Naive thymus-derived CD4-positive, alpha-beta T cell (primary cell): ENCODE results near the gene SPRR3. TPM values are rescaled to one million over a fixed set of nuclear protein-coding genes. Genes with fewer than 3 reads are reported as not detected.

Source experiments
- ATAC-seq: fragments of 150-1000 bp; cut with Tn5 transposase; 2 replicates; pipeline ENCODE4 v1.10.0; 2021; ENCODE audit warnings: mild to moderate bottlenecking, moderate library complexity
- CTCF ChIA-PET: fragments of 350-600 bp; sonication (Branson Sonifier 250); formaldehyde crosslinking; loops from one replicate; lab custom pipeline; 2021; ENCODE audit warnings: antibody characterized with exemption; lab: Charles Lee
- POLR2A ChIA-PET: fragments of 350-600 bp; sonication (Branson Sonifier 250); formaldehyde crosslinking; loops from one replicate; lab custom pipeline; 2021; ENCODE audit warnings: antibody characterized with exemption, inconsistent platforms; lab: Charles Lee
- DNase-seq, 9 donors: peaks; one replicate each; pipeline versions ENCODE4 v3.0.0 to v3.0.0-alpha.2; 2020 to 2022; ENCODE audit warnings: mixed read lengths in 1 of 9
- H3K27ac ChIP-seq: one replicate; pipeline ENCODE4 v1.7.0; 2013; ENCODE audit warnings: mild to moderate bottlenecking, low read depth, low read length, moderate library complexity
- H3K27me3 ChIP-seq, 2 donors: one replicate each; pipeline ENCODE4 v1.7.0; 2013; ENCODE audit warnings: low read length in 2 of 2, mild to moderate bottlenecking in 2 of 2, moderate library complexity in 2 of 2; ENCODE audit not compliant: control insufficient read depth in 2 of 2, insufficient read depth in 2 of 2
- H3K36me3 ChIP-seq, 3 experiments: 1 replicate in 2 of 3; 2 replicates in 1 of 3; pipeline ENCODE4 v1.7.0; 2013; ENCODE audit warnings: low read length in 3 of 3, mild to moderate bottlenecking in 3 of 3, moderate library complexity in 1 of 3; ENCODE audit not compliant: insufficient read depth in 3 of 3, control insufficient read depth in 2 of 3
- H3K4me1 ChIP-seq, 2 donors: one replicate each; pipeline ENCODE4 v1.7.0; 2013; ENCODE audit warnings: low read length in 2 of 2, mild to moderate bottlenecking in 2 of 2, moderate library complexity in 1 of 2; ENCODE audit not compliant: control insufficient read depth in 2 of 2, insufficient read depth in 2 of 2
- H3K4me3 ChIP-seq: 2 replicates; pipeline ENCODE4 v1.7.0; 2013; ENCODE audit warnings: mild to moderate bottlenecking, low read length
- H3K9me3 ChIP-seq, 3 experiments: 1 replicate in 2 of 3; 2 replicates in 1 of 3; pipeline ENCODE4 v1.7.0; 2013; ENCODE audit warnings: low read length in 3 of 3; ENCODE audit not compliant: control insufficient read depth in 2 of 3
- H3K27ac Mint-ChIP-seq, 9 donors: one replicate each; pipeline ENCODE4 v1.8.0; 2020 to 2022; ENCODE audit warnings: mixed read lengths in 9 of 9, mild to moderate bottlenecking in 8 of 9, moderate library complexity in 5 of 9, inconsistent platforms in 2 of 9
- H3K27me3 Mint-ChIP-seq, 5 donors: one replicate each; pipeline ENCODE4 v1.8.0; 2021 to 2022; ENCODE audit warnings: mixed read lengths in 5 of 5, mild to moderate bottlenecking in 1 of 5
- H3K36me3 Mint-ChIP-seq, 5 donors: one replicate each; pipeline ENCODE4 v1.8.0; 2020 to 2022; ENCODE audit warnings: mixed read lengths in 5 of 5, mild to moderate bottlenecking in 3 of 5, inconsistent platforms in 1 of 5
- H3K4me1 Mint-ChIP-seq, 7 donors: one replicate each; pipeline ENCODE4 v1.8.0; 2020 to 2022; ENCODE audit warnings: mixed read lengths in 7 of 7, mild to moderate bottlenecking in 3 of 7, inconsistent platforms in 1 of 7
- H3K4me3 Mint-ChIP-seq, 10 donors: one replicate each; pipeline ENCODE4 v1.8.0; 2020 to 2022; ENCODE audit warnings: mild to moderate bottlenecking in 10 of 10, mixed read lengths in 10 of 10, moderate library complexity in 6 of 10, inconsistent platforms in 2 of 10
- H3K9me3 Mint-ChIP-seq, 11 donors: one replicate each; pipeline ENCODE4 v1.8.0; 2020 to 2022; ENCODE audit warnings: mixed read lengths in 11 of 11, mild to moderate bottlenecking in 4 of 11, inconsistent platforms in 1 of 11, moderate library complexity in 1 of 11
- intact Hi-C, 2 donors: fragments of 100-400 bp; cut with micrococcal nuclease; formaldehyde crosslinking; loops; one replicate each; pipeline ENCODE4 v1.15.1; 2023
- polyA plus RNA-seq, 2 donors: library from polyadenylated mRNA; unstranded; fragments of 300-500 nt; fragmentation: Illumina TruSeq; gene quantifications; one replicate each; pipeline ENCODE4 v1.2.3, GENCODE V29; 2021
- total RNA-seq, 6 experiments: library from RNA in 5 of 6; stranded (reverse) in 5 of 6; gene quantifications; 1 replicate in 5 of 6; 2 replicates in 1 of 6; pipeline ENCODE4 v1.2.3 and lab custom pipeline; 2021 to 2026

SPRR3 gene
- total RNA-seq, result not detected
- not detected for polyA plus RNA-seq
- total RNA-seq (lab: John Stamatoyannopoulos, UW), result not detected

- H3K36me3 Mint-ChIP-seq, result no peaks in the 10 kb centered on the region
- peaks cover 0 to 8% (median 0%) of the 10 kb centered on the region in 11 donors for H3K9me3 Mint-ChIP-seq
- POLR2A ChIA-PET, result no interaction called here
- Histone ChIP-seq H3K27me3 (no peaks in the 10 kb centered on the region), H3K36me3 (no peaks in the 10 kb centered on the region), H3K4me3 (no peak within 1 kb of the TSS), H3K9me3 (no peaks in the 10 kb centered on the region), H3K4me1 (no peaks in the 10 kb centered on the region), H3K27ac (no peak within 1 kb of the TSS)
- intact Hi-C loops, result no loop called here
- H3K4me1 Mint-ChIP-seq, result peaks cover 0 to 2% (median 0%) of the 10 kb centered on the region in 7 donors
- H3K27ac Mint-ChIP-seq, result no peak within 1 kb of the TSS
- DNase-seq (no peak), ATAC-seq (no peak)
- H3K27me3 Mint-ChIP-seq, result peaks cover 3 to 28% (median 21%) of the 10 kb centered on the region in 5 donors
- H3K4me3 Mint-ChIP-seq, result no peak within 1 kb of the TSS
- CTCF ChIA-PET, result no interaction called here
Observed at GRCh38 chr1:153001382-153001781, at the start of gene SPRR3. SPRR3 (plus strand) TSS chr1:153001749; CDS start chr1:153003021, 1,272 bp downstream.

- POLR2A ChIA-PET, result no interaction called here
Observed at GRCh38 chr1:152953761-152954160, 47.8 kb upstream of the SPRR3 start.

GRCh38 chr1:152954436-152954835 lies 47.1 kb upstream of the SPRR3 start:
- POLR2A ChIA-PET, result no interaction called here
- DNase-seq (no peak), ATAC-seq (no peak)
- intact Hi-C loops, result no loop called here
- H3K4me3 Mint-ChIP-seq, result no peak overlapping the region
- H3K27ac ChIP-seq, result no peak overlapping the region
- H3K4me3 ChIP-seq, result no peak overlapping the region
- H3K36me3 ChIP-seq, result no peaks in the 10 kb centered on the region
- H3K27ac Mint-ChIP-seq, result no peak overlapping the region
- CTCF ChIA-PET, result no interaction called here
- H3K4me1 Mint-ChIP-seq, result peaks cover 0 to 2% (median 0%) of the 10 kb centered on the region in 7 donors
- no peaks in the 10 kb centered on the region for H3K27me3 ChIP-seq
- H3K9me3 Mint-ChIP-seq, result no peaks in the 10 kb centered on the region
- H3K9me3 ChIP-seq, result no peaks in the 10 kb centered on the region
- no peaks in the 10 kb centered on the region for H3K36me3 Mint-ChIP-seq
- H3K4me1 ChIP-seq, result no peaks in the 10 kb centered on the region
- peaks cover 0 to 28% (median 24%) of the 10 kb centered on the region in 5 donors for H3K27me3 Mint-ChIP-seq

More at GRCh38 chr1:152953761-152954160, 47.8 kb upstream of the SPRR3 start:
- Histone ChIP-seq H3K36me3 (no peaks in the 10 kb centered on the region), H3K9me3 (no peaks in the 10 kb centered on the region), H3K27ac (no peak overlapping the region), H3K4me3 (no peak overlapping the region), H3K27me3 (no peaks in the 10 kb centered on the region), H3K4me1 (no peaks in the 10 kb centered on the region)
- no peak overlapping the region for H3K27ac Mint-ChIP-seq
- peaks cover 0 to 2% (median 0%) of the 10 kb centered on the region in 7 donors for H3K4me1 Mint-ChIP-seq
- no peak for DNase-seq
- CTCF ChIA-PET, result no interaction called here
- no peaks in the 10 kb centered on the region for H3K9me3 Mint-ChIP-seq
- H3K36me3 Mint-ChIP-seq, result no peaks in the 10 kb centered on the region
- no peak for ATAC-seq
- H3K27me3 Mint-ChIP-seq, result peaks cover 0 to 28% (median 24%) of the 10 kb centered on the region in 5 donors
- no peak overlapping the region for H3K4me3 Mint-ChIP-seq
- intact Hi-C loops, result no loop called here

- H3K4me1 Mint-ChIP-seq, result no peaks in the 10 kb centered on the region
- Histone ChIP-seq H3K4me1 (no peaks in the 10 kb centered on the region), H3K36me3 (no peaks in the 10 kb centered on the region), H3K27ac (no peak overlapping the region), H3K27me3 (no peaks in the 10 kb centered on the region), H3K4me3 (no peak overlapping the region), H3K9me3 (no peaks in the 10 kb centered on the region)
- no peak for ATAC-seq
- no peak overlapping the region for H3K27ac Mint-ChIP-seq
- no peaks in the 10 kb centered on the region for H3K36me3 Mint-ChIP-seq
- peaks cover 0 to 28% (median 17%) of the 10 kb centered on the region in 5 donors for H3K27me3 Mint-ChIP-seq
- intact Hi-C loops, result no loop called here
- H3K9me3 Mint-ChIP-seq, result no peaks in the 10 kb centered on the region
- CTCF ChIA-PET, result no interaction called here
- DNase-seq, result no peak
- POLR2A ChIA-PET, result no interaction called here
- no peak overlapping the region for H3K4me3 Mint-ChIP-seq
Observed at GRCh38 chr1:152957561-152957960, 44.0 kb upstream of the SPRR3 start.

- CTCF ChIA-PET, result no interaction called here
- no peak for DNase-seq
- H3K27me3 ChIP-seq, result no peaks in the 10 kb centered on the region
- H3K9me3 ChIP-seq, result no peaks in the 10 kb centered on the region
- H3K4me1 ChIP-seq, result no peaks in the 10 kb centered on the region
- no peaks in the 10 kb centered on the region for H3K36me3 ChIP-seq
- H3K27ac ChIP-seq, result no peak overlapping the region
- peaks cover 0 to 22% (median 12%) of the 10 kb centered on the region in 5 donors for H3K27me3 Mint-ChIP-seq
- H3K4me1 Mint-ChIP-seq, result no peaks in the 10 kb centered on the region
- H3K36me3 Mint-ChIP-seq, result no peaks in the 10 kb centered on the region
- ATAC-seq, result no peak
- no peak overlapping the region for H3K27ac Mint-ChIP-seq
- H3K9me3 Mint-ChIP-seq, result no peaks in the 10 kb centered on the region
- H3K4me3 Mint-ChIP-seq, result no peak overlapping the region
- POLR2A ChIA-PET, result no interaction called here
- no peak overlapping the region for H3K4me3 ChIP-seq
- intact Hi-C loops, result no loop called here
Observed at GRCh38 chr1:152959273-152959672, 42.3 kb upstream of the SPRR3 start.

- ChIA-PET CTCF (no interaction called here), POLR2A (no interaction called here)
- Mint-ChIP-seq H3K4me1 (no peaks in the 10 kb centered on the region), H3K4me3 (no peak overlapping the region), H3K27me3 (peaks cover 0 to 20% (median 12%) of the 10 kb centered on the region in 5 donors), H3K36me3 (no peaks in the 10 kb centered on the region), H3K27ac (no peak overlapping the region), H3K9me3 (no peaks in the 10 kb centered on the region)
- Histone ChIP-seq H3K27me3 (no peaks in the 10 kb centered on the region), H3K36me3 (no peaks in the 10 kb centered on the region), H3K9me3 (no peaks in the 10 kb centered on the region), H3K4me1 (no peaks in the 10 kb centered on the region), H3K27ac (no peak overlapping the region), H3K4me3 (no peak overlapping the region)
- no peak for DNase-seq
- ATAC-seq, result no peak
- intact Hi-C loops, result no loop called here
Observed at GRCh38 chr1:152959801-152960451, 41.6 kb upstream of the SPRR3 start.

GRCh38 chr1:152960452-152961044 lies 41.0 kb upstream of the SPRR3 start:
- no peaks in the 10 kb centered on the region for H3K27me3 ChIP-seq
- ATAC-seq, result no peak

More at GRCh38 chr1:152960452-152961044, 41.0 kb upstream of the SPRR3 start:
- no peak overlapping the region for H3K4me3 Mint-ChIP-seq
- no peaks in the 10 kb centered on the region for H3K4me1 Mint-ChIP-seq
- POLR2A ChIA-PET, result no interaction called here
- no peak overlapping the region for H3K27ac Mint-ChIP-seq
- no peaks in the 10 kb centered on the region for H3K36me3 ChIP-seq
- H3K36me3 Mint-ChIP-seq, result no peaks in the 10 kb centered on the region
- DNase-seq, result no peak
- H3K27me3 Mint-ChIP-seq, result peaks cover 0 to 26% (median 10%) of the 10 kb centered on the region in 5 donors
- H3K27ac ChIP-seq, result no peak overlapping the region
- CTCF ChIA-PET, result no interaction called here
- no peaks in the 10 kb centered on the region for H3K4me1 ChIP-seq
- no peaks in the 10 kb centered on the region for H3K9me3 ChIP-seq
- H3K4me3 ChIP-seq, result no peak overlapping the region
- intact Hi-C loops, result no loop called here
- no peaks in the 10 kb centered on the region for H3K9me3 Mint-ChIP-seq
